HCT116 (cell line): ENCODE data around the gene SERGEF. TPM values are rescaled to one million over a fixed set of nuclear protein-coding genes. Genes with fewer than 3 reads are reported as not detected.

Experiments used
- ATAC-seq: fragments of 200-7000 bp; cut with Tn5 transposase; 2 replicates; pipeline ENCODE4 v1.9.1; 2020; ENCODE audit warnings: mild to moderate bottlenecking, moderate library complexity
- BruUV-seq: library from RNA; stranded (reverse); fragments of 400-500 nt; replicated peaks from 2 replicates; lab custom pipeline; 2021; lab: Mats Ljungman, UMichigan
- CTCF ChIA-PET: fragments of 300-600 bp; sonication (Branson Sonifier 250); formaldehyde crosslinking; loops from one replicate; lab custom pipeline; 2021; ENCODE audit warnings: antibody characterized with exemption; lab: Charles Lee
- POLR2A ChIA-PET: fragments of 300-600, 350-600 bp; sonication (Branson Sonifier 250); formaldehyde crosslinking; loops from one replicate; lab custom pipeline; 2021; ENCODE audit warnings: antibody characterized with exemption; lab: Charles Lee
- RAD21 ChIA-PET, 2 experiments: fragments of 300-600 bp; sonication (Branson Sonifier 250); formaldehyde crosslinking; loops; one replicate each; lab custom pipeline; 2023; ENCODE audit warnings: low total read pairs in 2 of 2; ENCODE audit not compliant: uncharacterized antibody in 2 of 2, unreplicated experiment in 2 of 2, low non-redundant PET in 1 of 2; lab: Charles Lee
- DNase-seq: peaks from one replicate; pipeline ENCODE4 v3.0.0-alpha.2; 2010; ENCODE audit warnings: low read depth, low spot score
- H2AFZ ChIP-seq: fragments of 200-600 bp; shearing (Covaris generic), sonication (generic); 2 replicates; pipeline ENCODE4 v1.6.1; 2017; ENCODE audit warnings: low read depth, mixed run types, mixed read lengths, antibody characterized with exemption, low read length; ENCODE audit not compliant: poor library complexity, severe bottlenecking
- H3K27ac ChIP-seq: 2 replicates; pipeline ENCODE4 v1.5.1; 2012; ENCODE audit warnings: low read depth, low read length
- H3K27me3 ChIP-seq: fragments of 200-600 bp; sonication (generic); 2 replicates; pipeline ENCODE4 v1.6.1; 2016; ENCODE audit warnings: mixed run types, low read length, mixed read lengths; ENCODE audit not compliant: insufficient read depth
- H3K36me3 ChIP-seq, 2 experiments: fragments of 200-500 bp in 1 of 2; fragments of 200-600 bp in 1 of 2; sonication (Bioruptor generic) in 1 of 2; sonication (generic) in 1 of 2; 2 replicates each; pipeline versions ENCODE4 v1.5.1 to v1.6.1; 2014 to 2016; ENCODE audit warnings: low read length in 2 of 2, inconsistent platforms in 1 of 2, mixed read lengths in 1 of 2, mixed run types in 1 of 2; ENCODE audit not compliant: insufficient read depth in 2 of 2, control insufficient read depth in 1 of 2
- H3K4me1 ChIP-seq, 2 experiments: fragments of 200-600 bp in 1 of 2; sonication (generic) in 1 of 2; 2 replicates each; pipeline versions ENCODE4 v1.5.1 to v1.6.1; 2012 to 2017; ENCODE audit warnings: low read length in 2 of 2, inconsistent platforms in 1 of 2, mild to moderate bottlenecking in 1 of 2, mixed read lengths in 1 of 2, mixed run types in 1 of 2, moderate library complexity in 1 of 2; ENCODE audit not compliant: insufficient read depth in 2 of 2, control insufficient read depth in 1 of 2
- H3K4me2 ChIP-seq: fragments of 200-600 bp; sonication (generic); 2 replicates; pipeline ENCODE4 v1.6.1; 2017; ENCODE audit warnings: mixed run types, low read length, mixed read lengths
- H3K4me3 ChIP-seq, 2 experiments: fragments of 200-600 bp in 1 of 2; sonication (generic) in 1 of 2; replicated peaks in 1 of 2; 2 replicates each; pipeline ENCODE4 v1.5.1; 2011 to 2016; ENCODE audit warnings: low read length in 2 of 2, control low read depth in 1 of 2, low read depth in 1 of 2, mild to moderate bottlenecking in 1 of 2, mixed read lengths in 1 of 2, mixed run types in 1 of 2
- H3K79me2 ChIP-seq: fragments of 200-600 bp; sonication (generic); 2 replicates; pipeline ENCODE4 v1.6.1; 2017; ENCODE audit warnings: mild to moderate bottlenecking, mixed run types, low read length, moderate library complexity, mixed read lengths; ENCODE audit not compliant: insufficient read depth
- H3K9ac ChIP-seq: fragments of 200-600 bp; sonication (generic); 2 replicates; pipeline ENCODE4 v1.6.1; 2016; ENCODE audit warnings: low read length, mixed read lengths
- H3K9me2 ChIP-seq: fragments of 200-600 bp; sonication (generic), shearing (Covaris generic); 2 replicates; pipeline ENCODE4 v1.6.1; 2017; ENCODE audit warnings: mixed run types, mild to moderate bottlenecking, moderate library complexity; ENCODE audit not compliant: insufficient read depth
- H3K9me3 ChIP-seq, 2 experiments: fragments of 200-500 bp in 1 of 2; fragments of 200-600 bp in 1 of 2; sonication (Bioruptor generic) in 1 of 2; sonication (generic) in 1 of 2; 2 replicates each; pipeline ENCODE4 v1.6.1; 2014 to 2017; ENCODE audit warnings: low read length in 2 of 2, mixed read lengths in 2 of 2, inconsistent platforms in 1 of 2, low read depth in 1 of 2, mild to moderate bottlenecking in 1 of 2, mixed run types in 1 of 2, moderate library complexity in 1 of 2; ENCODE audit not compliant: control insufficient read depth in 1 of 2, insufficient read depth in 1 of 2
- H4K20me1 ChIP-seq: fragments of 200-600 bp; sonication (generic), shearing (Covaris generic); 2 replicates; pipeline ENCODE4 v1.6.1; 2017; ENCODE audit warnings: mixed run types, mild to moderate bottlenecking, moderate library complexity; ENCODE audit not compliant: insufficient read depth
- CEBPB ChIP-seq: IDR thresholded peaks from 2 replicates; pipeline ENCODE4 v1.6.1; 2012; ENCODE audit warnings: low read depth
- ELF1 ChIP-seq: IDR thresholded peaks from 2 replicates; pipeline ENCODE4 v1.6.1; 2012; ENCODE audit warnings: low read depth, borderline replicate concordance
- EZH2 ChIP-seq: fragments of 200-600 bp; sonication (generic); IDR thresholded peaks from 2 replicates; pipeline ENCODE4 v1.6.1; 2017; ENCODE audit warnings: antibody characterized with exemption, mixed run types
- EZH2phosphoT487 ChIP-seq: fragments of 200-600 bp; IDR thresholded peaks from 2 replicates; pipeline ENCODE4 v1.6.1; 2018; ENCODE audit warnings: antibody characterized with exemption, borderline replicate concordance
- FOSL1 ChIP-seq: IDR thresholded peaks from 2 replicates; pipeline ENCODE4 v1.6.1; 2012; ENCODE audit warnings: low read depth
- JUND ChIP-seq: IDR thresholded peaks from 2 replicates; pipeline ENCODE4 v1.6.1; 2012
- POLR2A ChIP-seq: IDR thresholded peaks from 2 replicates; pipeline ENCODE4 v1.7.0; 2011; ENCODE audit warnings: borderline replicate concordance; ENCODE audit not compliant: insufficient read depth, insufficient read length; ENCODE audit errors: extremely low read depth
- POLR2AphosphoS5 ChIP-seq: IDR thresholded peaks from 2 replicates; pipeline ENCODE4 v1.6.1; 2011; ENCODE audit warnings: mild to moderate bottlenecking, low read depth, low read length, moderate library complexity
- RAD21 ChIP-seq: IDR thresholded peaks from 2 replicates; pipeline ENCODE4 v1.6.1; 2012; ENCODE audit warnings: low read depth, mild to moderate bottlenecking
- ZBTB33 ChIP-seq: IDR thresholded peaks from 2 replicates; pipeline ENCODE4 v1.6.1; 2011; ENCODE audit warnings: mild to moderate bottlenecking, low read length, moderate library complexity; ENCODE audit not compliant: insufficient replicate concordance; ENCODE audit errors: extremely low read depth
- ZFX ChIP-seq: fragments of 450-650 bp; IDR thresholded peaks from 2 replicates; pipeline ENCODE4 v1.6.1; 2017
- ZNF274 ChIP-seq: fragments of 200-500 bp; sonication (Bioruptor generic); IDR thresholded peaks from 2 replicates; pipeline ENCODE4 v1.6.1; 2014; ENCODE audit warnings: mild to moderate bottlenecking, low read depth, low read length, inconsistent platforms
- intact Hi-C: fragments of 100-400 bp; cut with micrococcal nuclease; formaldehyde crosslinking; loops from 2 replicates; pipeline ENCODE4 v1.10.0; 2022
- total RNA-seq: library from RNA; stranded (reverse); gene quantifications from one replicate; pipeline ENCODE4 v1.2.1, GENCODE V29; 2021; ENCODE audit not compliant: unreplicated experiment
- TF ChIP-seq, protein P1 (sequence below), 3 experiments: fragments of 200-600 bp in 1 of 3; sonication (generic) in 1 of 3; IDR thresholded peaks in 2 of 3; conservative IDR thresholded peaks in 1 of 3; 2 replicates each; pipeline ENCODE4 v1.5.1; 2012 to 2017; ENCODE audit warnings: low read depth in 2 of 3, low read length in 2 of 3, antibody characterized with exemption in 1 of 3, borderline replicate concordance in 1 of 3, control low read depth in 1 of 3, mild to moderate bottlenecking in 1 of 3, mixed read lengths in 1 of 3, mixed run types in 1 of 3, moderate library complexity in 1 of 3; ENCODE audit not compliant: insufficient read depth in 1 of 3

Gene SERGEF
- total RNA-seq, 1 experiment from 2014 or later: 32.8 TPM

- ATAC-seq (no peak), DNase-seq (no peak)
- H3K27ac ChIP-seq: no peak overlapping the region
- BruUV-seq: no TSS peak
- H3K9me3 ChIP-seq: no peaks in the 10 kb centered on the region
- no peak overlapping the region for H3K4me2 ChIP-seq
- no peak overlapping the region for H2AFZ ChIP-seq
- H3K9me2 ChIP-seq: no peaks in the 10 kb centered on the region
- H3K79me2 ChIP-seq: no peaks in the 10 kb centered on the region
- intact Hi-C loops: no loop called here
- ChIA-PET POLR2A (no interaction called here), CTCF (no interaction called here), RAD21 (no interaction called here)
- peaks cover 0 to 2% of the 10 kb centered on the region in 2 experiments; a peak in 2 of 4 replicates for H3K36me3 ChIP-seq
- H3K9ac ChIP-seq: no peak overlapping the region
- H4K20me1 ChIP-seq: no peaks in the 10 kb centered on the region
- peaks cover 23 to 28% of the 10 kb centered on the region in 2 experiments for H3K4me1 ChIP-seq
- H3K27me3 ChIP-seq: no peaks in the 10 kb centered on the region
- TF ChIP-seq EZH2 (no peak), JUND (no peak), ZNF274 (no peak), CEBPB (no peak), POLR2AphosphoS5 (no peak)
- no peak overlapping the region for H3K4me3 ChIP-seq
These were observed 29.3 kb downstream of the SERGEF start for GRCh38 chr11:17983569-17983968.

DNA sequence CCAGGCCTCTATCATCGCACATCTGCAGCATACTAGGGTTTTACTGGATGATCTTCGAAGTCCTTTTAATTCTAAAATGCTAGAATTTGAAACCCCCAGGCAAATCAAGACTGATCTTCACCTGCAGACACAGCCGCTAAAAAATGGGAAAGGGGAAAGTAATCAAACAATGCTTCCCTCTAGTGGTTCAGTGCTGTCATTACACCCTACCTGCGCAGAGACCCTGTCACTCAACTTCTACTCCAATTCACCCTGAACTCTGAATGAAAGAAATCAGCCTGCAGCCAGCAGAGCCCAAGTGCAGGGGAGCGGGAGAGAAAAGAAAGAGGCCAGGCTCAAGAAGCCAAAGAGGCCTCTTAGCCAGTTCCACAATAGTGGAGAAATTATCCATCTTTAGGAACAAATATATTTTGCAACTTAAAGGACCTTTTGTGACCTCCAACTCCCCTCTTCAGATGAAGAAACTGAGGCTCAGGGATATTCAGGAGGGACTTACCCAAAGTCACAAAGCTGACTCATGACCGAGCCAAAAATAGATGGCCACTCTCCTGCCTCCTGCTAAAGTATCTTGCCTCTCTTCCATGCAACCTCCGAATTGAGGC, 33.0 kb downstream of the SERGEF start:
- H4K20me1 ChIP-seq: no peaks in the 10 kb centered on the region
- no peak for TF ChIP-seq ELF1
- no peak for TF ChIP-seq ZFX
- no peak for TF ChIP-seq POLR2A
- peak; percentile 60 for TF ChIP-seq RAD21
- no peak for TF ChIP-seq ZBTB33
- TF ChIP-seq POLR2AphosphoS5: no peak
- no peak for TF ChIP-seq EZH2
- TF ChIP-seq EZH2phosphoT487: no peak
- no peak for TF ChIP-seq ZNF274
- TF ChIP-seq, protein P1, sequence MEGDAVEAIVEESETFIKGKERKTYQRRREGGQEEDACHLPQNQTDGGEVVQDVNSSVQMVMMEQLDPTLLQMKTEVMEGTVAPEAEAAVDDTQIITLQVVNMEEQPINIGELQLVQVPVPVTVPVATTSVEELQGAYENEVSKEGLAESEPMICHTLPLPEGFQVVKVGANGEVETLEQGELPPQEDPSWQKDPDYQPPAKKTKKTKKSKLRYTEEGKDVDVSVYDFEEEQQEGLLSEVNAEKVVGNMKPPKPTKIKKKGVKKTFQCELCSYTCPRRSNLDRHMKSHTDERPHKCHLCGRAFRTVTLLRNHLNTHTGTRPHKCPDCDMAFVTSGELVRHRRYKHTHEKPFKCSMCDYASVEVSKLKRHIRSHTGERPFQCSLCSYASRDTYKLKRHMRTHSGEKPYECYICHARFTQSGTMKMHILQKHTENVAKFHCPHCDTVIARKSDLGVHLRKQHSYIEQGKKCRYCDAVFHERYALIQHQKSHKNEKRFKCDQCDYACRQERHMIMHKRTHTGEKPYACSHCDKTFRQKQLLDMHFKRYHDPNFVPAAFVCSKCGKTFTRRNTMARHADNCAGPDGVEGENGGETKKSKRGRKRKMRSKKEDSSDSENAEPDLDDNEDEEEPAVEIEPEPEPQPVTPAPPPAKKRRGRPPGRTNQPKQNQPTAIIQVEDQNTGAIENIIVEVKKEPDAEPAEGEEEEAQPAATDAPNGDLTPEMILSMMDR (IDR thresholded peaks at IDR 0.05 in 2 of 3, conservative IDR thresholded peaks at IDR 0.05 in 1 of 3; ENCODE audit: borderline replicate concordance in 1 of 3, insufficient read depth in 1 of 3, low read depth in 2 of 3, low read length in 2 of 3): peak; percentile 70 to 95 (median 93); a peak in 5 of 6 replicates
- no peak for TF ChIP-seq FOSL1
- H2AFZ ChIP-seq: no peak overlapping the region
- ATAC-seq (peak; percentile 68), DNase-seq (no peak)
- no peaks in the 10 kb centered on the region for H3K79me2 ChIP-seq
- H3K9me2 ChIP-seq: no peaks in the 10 kb centered on the region
- H3K27me3 ChIP-seq: no peaks in the 10 kb centered on the region
- BruUV-seq: no TSS peak
- no peaks in the 10 kb centered on the region for H3K9me3 ChIP-seq
- RAD21 ChIA-PET: interaction anchor here in 1 of 2 experiments (1.8 kb wide), 1 partner anchor 249 kb away, joined by 13 read pairs; no protein-coding TSS in a partner anchor
- H3K27ac ChIP-seq: no peak overlapping the region
- H3K4me2 ChIP-seq: no peak overlapping the region
- H3K9ac ChIP-seq: no peak overlapping the region
- POLR2A ChIA-PET: no interaction called here
- CTCF ChIA-PET: interaction anchor here (1.5 to 3.7 kb wide), 4 partner anchors 213 to 378 kb away, joined by 3 to 116 read pairs (median 7); no protein-coding TSS in a partner anchor
- intact Hi-C loops: loop anchor here (1.0 kb wide), 2 partner anchors 8 to 381 kb away; no protein-coding TSS in a partner anchor
- H3K4me1 ChIP-seq: peaks cover 3 to 4% of the 10 kb centered on the region in 2 experiments
- H3K4me3 ChIP-seq: no peak overlapping the region
- H3K36me3 ChIP-seq: no peaks in the 10 kb centered on the region; a peak in 1 of 4 replicates
